Erythroblast (primary cell): ENCODE measurements around the gene CSTB.

Experiments used
- DNase-seq, 2 experiments: peaks; one replicate each; lab custom pipeline; 2025; lab: John Stamatoyannopoulos, UW
- GATA1 ChIP-seq: IDR thresholded peaks from 2 replicates; pipeline ENCODE4 v1.6.1; 2011; ENCODE audit warnings: low read depth, mild to moderate bottlenecking, control low read depth, low read length, moderate library complexity
- POLR2A ChIP-seq: IDR thresholded peaks from 2 replicates; pipeline ENCODE4 v1.6.1; 2011; ENCODE audit warnings: mild to moderate bottlenecking, low read length

Gene CSTB

GRCh38 chr21:43763901-43764523 lies 12.1 kb downstream of the CSTB start:
- TF ChIP-seq POLR2A (no peak), GATA1 (no peak)
- no peak for DNase-seq

GRCh38 chr21:43762303-43763128 lies 13.6 kb downstream of the CSTB start:
- no peak for DNase-seq
- TF ChIP-seq GATA1 (no peak), POLR2A (no peak)

GRCh38 chr21:43761886-43762285 lies 14.2 kb downstream of the CSTB start:
- no peak for DNase-seq
- TF ChIP-seq POLR2A, result no peak
- TF ChIP-seq GATA1, result no peak

DNA sequence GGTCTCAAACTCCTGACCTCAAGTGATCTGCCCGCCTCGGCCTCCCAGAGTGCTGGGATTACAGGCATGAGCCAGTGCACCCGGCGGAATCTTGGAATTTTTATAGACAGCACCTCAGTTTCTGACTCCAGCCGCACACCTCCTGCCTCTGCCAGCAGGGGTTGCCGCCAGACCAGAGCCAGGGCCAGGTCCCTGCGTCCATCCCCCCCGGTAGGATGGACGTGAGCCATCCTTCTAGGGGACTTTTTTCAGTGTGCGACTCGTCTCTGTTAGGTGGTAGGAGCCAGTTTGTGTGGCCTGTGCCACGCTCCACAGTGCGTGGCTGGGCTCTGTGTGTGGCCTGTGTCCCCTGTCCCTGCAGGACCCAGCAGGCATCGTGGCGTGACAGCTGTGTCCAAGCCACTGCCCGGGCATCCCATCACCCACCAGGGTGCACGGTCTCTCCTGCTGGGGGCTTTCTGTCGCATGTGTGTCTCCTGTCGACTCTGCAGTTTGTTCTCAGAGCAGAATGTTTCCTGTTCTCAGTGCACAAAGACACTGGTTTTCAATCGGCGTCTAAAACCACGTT lies 15.6 kb downstream of the CSTB start:
- TF ChIP-seq GATA1, result no peak
- TF ChIP-seq POLR2A, result no peak
- no peak for DNase-seq

- no peak for DNase-seq
- no peak for TF ChIP-seq POLR2A
- no peak for TF ChIP-seq GATA1
These were observed 16.5 kb downstream of the CSTB start for GRCh38 chr21:43759651-43760050.

DNA sequence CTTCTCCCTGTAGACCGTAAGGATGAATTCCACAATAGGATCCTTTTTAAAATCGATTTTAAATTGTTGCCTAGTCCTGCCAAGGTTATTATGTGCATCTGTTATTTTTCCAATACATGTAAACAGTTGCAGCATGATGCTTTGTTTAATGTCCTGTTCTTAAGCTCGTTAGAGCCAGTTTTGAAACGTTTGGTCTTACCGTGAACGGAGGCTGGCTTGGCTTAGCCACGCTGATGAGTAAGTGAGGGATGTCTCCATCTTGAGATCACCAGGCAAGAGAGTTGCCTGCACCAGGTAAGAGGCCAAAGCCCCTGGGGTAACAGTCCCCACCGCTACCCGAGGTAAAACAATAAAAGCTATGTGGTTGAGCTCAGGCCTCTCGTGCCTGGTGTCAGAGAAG lies 17.3 kb downstream of the CSTB start:
- no peak for DNase-seq
- TF ChIP-seq POLR2A, result no peak
- TF ChIP-seq GATA1, result no peak

DNA sequence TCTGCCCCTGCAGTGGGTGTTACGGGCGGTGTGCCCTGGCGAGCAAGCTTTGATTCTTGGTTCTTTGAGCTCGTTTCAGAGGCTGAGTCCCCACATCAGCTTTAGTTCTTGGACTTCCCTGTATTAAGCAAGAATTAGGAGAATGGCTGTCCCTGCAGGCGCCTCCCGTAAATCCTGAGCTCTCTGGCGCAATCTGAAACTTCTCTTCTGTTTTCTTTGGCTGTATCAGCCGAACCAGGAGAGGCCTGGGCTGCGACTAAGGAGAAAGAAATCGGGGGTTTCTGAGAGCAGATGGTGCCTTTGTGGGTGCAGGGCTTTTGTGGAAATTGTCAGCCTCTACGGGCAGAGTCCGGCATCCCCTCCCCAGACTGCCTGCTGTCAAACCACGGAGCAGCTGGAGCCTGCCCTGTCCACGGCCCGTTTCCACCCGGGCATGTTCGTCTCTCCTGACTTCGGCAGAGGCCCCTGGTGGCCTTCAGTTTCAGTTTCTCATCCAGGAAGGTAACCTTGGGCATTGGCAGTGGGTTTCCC lies 17.9 kb downstream of the CSTB start:
- no peak for DNase-seq
- TF ChIP-seq POLR2A (no peak), GATA1 (no peak)

DNA sequence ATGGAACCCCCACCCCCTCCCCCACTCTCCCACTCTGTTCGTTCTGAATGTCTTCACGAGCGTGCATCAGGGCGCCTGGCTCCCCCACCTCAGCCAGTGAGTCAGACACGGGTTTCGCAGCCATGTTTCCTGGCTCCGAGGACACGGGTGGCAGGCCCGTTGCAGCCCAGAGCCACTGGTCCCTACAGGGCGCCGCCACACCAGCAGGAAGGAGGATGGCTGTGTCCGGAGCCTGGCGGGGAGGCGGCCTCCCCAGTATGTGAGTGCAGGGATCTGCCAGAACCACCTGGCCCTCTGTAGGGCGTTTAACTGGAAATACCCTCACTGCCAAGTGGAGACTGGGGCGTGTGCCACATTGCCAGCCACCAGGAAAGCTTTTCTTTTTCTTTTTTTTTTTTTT lies 18.5 kb downstream of the CSTB start:
- TF ChIP-seq GATA1, result no peak
- no peak for TF ChIP-seq POLR2A
- no peak for DNase-seq

DNA sequence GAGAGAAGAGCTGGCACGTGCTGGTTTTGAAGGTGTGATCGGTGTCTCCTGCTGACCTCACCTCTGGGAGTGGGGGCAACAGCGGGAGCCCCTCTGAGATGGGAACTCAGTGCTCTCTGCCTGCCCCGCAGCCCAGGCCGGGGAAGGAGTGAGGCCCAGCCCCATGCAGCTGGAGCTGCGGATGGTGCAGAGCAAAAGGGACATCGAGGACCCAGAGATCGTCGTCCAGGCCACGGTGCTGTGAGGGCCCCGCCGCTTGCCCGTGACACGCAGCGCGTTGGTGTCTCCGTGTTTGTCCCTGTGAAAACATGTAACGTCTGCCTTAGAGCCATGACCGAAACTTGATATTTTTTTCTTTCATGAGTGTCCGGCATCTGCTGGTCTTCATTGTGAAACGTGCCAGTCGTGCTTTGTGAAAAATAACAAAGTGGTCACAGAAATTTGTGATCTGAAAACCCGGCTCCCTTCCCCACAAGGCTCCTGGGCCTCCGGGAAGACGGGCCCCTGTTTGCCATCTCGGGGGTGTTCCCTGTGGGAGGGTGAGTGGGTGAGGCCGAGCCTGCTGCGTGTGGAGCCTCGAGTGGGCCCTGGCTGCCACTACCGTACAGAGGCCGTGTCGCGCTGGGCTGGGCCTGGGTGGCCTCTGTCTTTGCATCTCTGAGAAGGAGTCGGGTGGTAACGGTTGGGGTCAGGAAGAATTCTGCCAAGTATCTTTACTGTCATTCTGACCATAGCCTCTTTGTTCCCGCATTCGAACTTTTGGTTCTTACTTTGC lies 20.1 kb downstream of the CSTB start:
- TF ChIP-seq POLR2A, result no peak
- no peak for TF ChIP-seq GATA1
- DNase-seq, result no peak

DNA sequence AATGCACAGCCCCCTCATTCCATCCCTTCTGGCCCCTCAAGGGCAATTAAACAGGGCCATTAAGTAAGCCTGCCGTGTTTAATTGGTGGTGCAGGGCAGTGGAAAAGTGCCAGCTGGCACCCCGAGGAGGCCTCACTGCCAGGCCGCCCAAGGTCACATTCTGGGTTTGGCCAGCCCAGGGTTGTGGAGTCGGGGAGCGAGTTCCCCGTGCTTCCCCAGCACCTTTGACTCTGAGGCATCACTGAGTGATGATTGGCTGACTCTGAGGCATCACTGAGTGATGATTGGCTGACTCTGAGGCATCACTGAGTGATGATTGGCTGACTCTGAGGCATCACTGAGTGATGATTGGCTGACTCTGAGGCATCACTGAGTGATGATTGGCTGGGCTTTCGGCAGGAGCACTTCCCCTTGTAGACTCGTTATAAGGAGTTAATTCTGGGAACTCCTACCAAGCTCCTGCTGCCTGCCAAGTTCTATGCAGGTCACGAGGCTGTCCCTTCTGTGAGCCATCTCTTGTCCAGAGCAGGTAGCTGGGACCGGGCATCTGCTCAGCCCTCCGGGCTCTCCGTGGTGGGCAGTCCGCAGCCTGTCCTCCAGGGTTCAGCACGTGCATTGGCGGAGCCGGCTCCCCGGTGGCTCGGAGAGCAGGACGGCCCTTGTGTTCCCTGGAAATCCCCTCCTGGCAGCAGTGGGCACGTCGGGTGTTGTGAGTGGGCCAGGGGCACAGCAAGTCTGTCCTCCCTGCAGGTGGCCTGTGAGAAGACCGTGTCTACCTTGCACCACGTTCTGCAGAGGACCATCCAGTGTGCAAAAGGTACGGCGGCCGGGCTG lies 20.9 kb downstream of the CSTB start:
- DNase-seq, result no peak
- no peak for TF ChIP-seq POLR2A
- no peak for TF ChIP-seq GATA1

DNA sequence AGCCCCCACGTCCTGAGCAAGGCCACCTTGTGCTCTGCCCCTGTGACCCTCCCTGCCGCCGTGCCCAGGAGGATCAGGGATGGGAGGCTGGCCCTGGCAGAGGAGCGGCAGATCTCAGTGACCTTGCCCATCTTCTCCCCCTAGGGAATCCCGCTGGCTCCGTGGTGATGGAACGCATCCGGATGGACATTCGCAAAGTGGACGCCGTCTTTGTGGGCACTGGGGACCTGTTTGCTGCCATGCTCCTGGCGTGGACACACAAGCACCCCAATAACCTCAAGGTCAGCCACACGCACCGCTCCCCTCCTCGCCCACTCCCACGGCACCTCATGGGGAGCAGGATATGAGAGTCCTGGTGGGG lies 22.7 kb downstream of the CSTB start:
- no peak for DNase-seq
- TF ChIP-seq GATA1 (no peak), POLR2A (no peak)

DNA sequence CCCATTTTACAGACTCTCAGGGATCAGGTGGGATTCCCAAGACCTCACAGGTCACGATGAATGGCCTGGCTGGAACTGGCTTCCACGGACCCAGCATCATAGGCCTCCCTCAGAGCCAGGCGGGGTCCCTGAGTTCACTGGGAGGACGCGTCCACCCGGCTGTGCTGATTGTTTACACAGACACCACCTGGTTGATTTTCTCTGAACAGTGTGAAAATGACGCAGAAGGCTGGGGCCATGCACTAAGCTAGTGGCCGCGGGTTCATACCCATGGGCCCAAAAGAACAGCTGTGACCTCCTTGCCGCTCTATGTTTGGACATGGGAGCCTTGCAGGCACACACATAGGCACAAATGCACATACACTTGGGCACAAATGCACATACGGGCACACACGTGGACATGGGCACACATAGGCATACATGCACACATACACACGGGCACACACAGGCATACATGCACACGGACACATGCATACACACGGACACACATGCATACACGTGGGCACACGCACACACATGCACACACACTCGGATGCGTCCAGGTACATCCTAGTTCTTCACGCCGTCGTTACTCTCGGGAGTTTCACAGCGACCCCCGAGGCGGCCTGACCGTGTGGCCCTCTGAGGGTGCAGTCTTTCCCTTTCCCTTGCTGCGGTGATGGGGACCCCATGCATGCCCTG lies 23.2 kb downstream of the CSTB start:
- no peak for DNase-seq
- no peak for TF ChIP-seq GATA1
- TF ChIP-seq POLR2A, result no peak
